ENCODE data around the gene OR4X2. TPM values are rescaled to one million over a fixed set of nuclear protein-coding genes. Genes with fewer than 3 reads are reported as not detected.

The OR4X2 gene, protein sequence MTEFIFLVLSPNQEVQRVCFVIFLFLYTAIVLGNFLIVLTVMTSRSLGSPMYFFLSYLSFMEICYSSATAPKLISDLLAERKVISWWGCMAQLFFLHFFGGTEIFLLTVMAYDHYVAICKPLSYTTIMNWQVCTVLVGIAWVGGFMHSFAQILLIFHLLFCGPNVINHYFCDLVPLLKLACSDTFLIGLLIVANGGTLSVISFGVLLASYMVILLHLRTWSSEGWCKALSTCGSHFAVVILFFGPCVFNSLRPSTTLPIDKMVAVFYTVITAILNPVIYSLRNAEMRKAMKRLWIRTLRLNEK
- total RNA-seq: not detected in 2 replicates

DNA sequence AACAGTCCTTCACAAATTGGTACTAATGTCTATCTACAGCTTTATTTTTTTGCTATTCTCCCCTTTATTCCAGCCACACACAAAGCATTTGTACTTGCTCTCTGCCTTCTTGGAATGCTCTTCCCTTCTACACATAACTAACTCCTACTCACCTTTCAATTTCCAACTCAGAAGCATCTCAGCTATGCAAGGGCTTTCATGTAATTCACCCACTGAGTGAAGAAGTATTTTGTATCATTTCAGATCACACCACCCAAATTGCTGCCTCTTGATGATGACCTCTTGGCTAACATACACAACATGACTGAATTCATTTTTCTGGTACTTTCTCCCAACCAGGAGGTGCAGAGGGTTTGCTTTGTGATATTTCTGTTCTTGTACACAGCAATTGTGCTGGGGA lies at the start of gene OR4X2:
Gene OR4X2 (plus strand): TSS at position 301 of the 400 bp plus-strand sequence. CDS start 0 bp downstream, at position 301.
- Histone ChIP-seq H2AFZ (ENCODE audit: low read length) (no peak within 1 kb of the TSS), H3K27ac (ENCODE audit: low read depth, low read length) (no peak within 1 kb of the TSS), H3K9me3 (ENCODE audit: low read depth, low read length) (no peaks in the 10 kb centered on the region), H3K4me3 (ENCODE audit: insufficient read depth, low read length) (no peak within 1 kb of the TSS), H3K4me1 (ENCODE audit: insufficient read depth, low read length) (no peaks in the 10 kb centered on the region), H3K27me3 (ENCODE audit: insufficient read depth, low read length) (no peaks in the 10 kb centered on the region), H3K4me2 (ENCODE audit: insufficient read depth, low read length) (no peak within 1 kb of the TSS), H4K20me1 (ENCODE audit: insufficient read depth, low read length) (no peaks in the 10 kb centered on the region), H3K79me2 (ENCODE audit: insufficient read depth, low read length) (no peaks in the 10 kb centered on the region), H3K36me3 (ENCODE audit: insufficient read depth, low read length) (no peaks in the 10 kb centered on the region)
- TF ChIP-seq, protein P1, sequence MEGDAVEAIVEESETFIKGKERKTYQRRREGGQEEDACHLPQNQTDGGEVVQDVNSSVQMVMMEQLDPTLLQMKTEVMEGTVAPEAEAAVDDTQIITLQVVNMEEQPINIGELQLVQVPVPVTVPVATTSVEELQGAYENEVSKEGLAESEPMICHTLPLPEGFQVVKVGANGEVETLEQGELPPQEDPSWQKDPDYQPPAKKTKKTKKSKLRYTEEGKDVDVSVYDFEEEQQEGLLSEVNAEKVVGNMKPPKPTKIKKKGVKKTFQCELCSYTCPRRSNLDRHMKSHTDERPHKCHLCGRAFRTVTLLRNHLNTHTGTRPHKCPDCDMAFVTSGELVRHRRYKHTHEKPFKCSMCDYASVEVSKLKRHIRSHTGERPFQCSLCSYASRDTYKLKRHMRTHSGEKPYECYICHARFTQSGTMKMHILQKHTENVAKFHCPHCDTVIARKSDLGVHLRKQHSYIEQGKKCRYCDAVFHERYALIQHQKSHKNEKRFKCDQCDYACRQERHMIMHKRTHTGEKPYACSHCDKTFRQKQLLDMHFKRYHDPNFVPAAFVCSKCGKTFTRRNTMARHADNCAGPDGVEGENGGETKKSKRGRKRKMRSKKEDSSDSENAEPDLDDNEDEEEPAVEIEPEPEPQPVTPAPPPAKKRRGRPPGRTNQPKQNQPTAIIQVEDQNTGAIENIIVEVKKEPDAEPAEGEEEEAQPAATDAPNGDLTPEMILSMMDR (IDR thresholded peaks at IDR 0.05; ENCODE audit: extremely low read depth, low read depth, low read length): no peak
- DNase-seq (ENCODE audit: insufficient read length, low spot score, missing footprints): no peak

DNA sequence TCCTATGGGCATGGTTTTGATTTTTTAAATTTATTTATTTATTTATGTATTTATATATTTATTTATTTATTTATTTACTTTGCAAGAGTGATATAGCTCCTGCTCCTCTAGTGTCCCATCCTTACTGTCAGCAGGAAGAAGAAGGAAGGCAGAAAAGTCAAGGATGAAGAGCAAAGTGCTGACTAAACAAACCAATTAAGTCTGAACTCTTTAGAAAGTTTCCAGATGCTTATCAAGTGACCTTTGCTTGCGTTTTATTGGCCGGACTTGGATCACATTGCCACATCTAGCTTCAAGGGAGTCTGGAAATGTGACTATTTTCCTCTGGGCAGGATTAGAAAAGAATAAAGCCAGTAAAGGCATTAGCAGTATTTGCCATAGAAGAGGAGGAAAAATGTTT lies 37.0 kb upstream of the OR4X2 start:
- H3K36me3 ChIP-seq (ENCODE audit: insufficient read depth, low read length): no peaks in the 10 kb centered on the region
- H3K27ac ChIP-seq (ENCODE audit: low read depth, low read length): no peak overlapping the region
- H3K4me1 ChIP-seq (ENCODE audit: insufficient read depth, low read length): no peaks in the 10 kb centered on the region
- H2AFZ ChIP-seq (ENCODE audit: low read length): no peak overlapping the region
- H3K27me3 ChIP-seq (ENCODE audit: insufficient read depth, low read length): no peaks in the 10 kb centered on the region
- no peaks in the 10 kb centered on the region for H3K79me2 ChIP-seq (ENCODE audit: insufficient read depth, low read length)
- no peaks in the 10 kb centered on the region for H4K20me1 ChIP-seq (ENCODE audit: insufficient read depth, low read length)
- TF ChIP-seq, protein P1 (IDR thresholded peaks at IDR 0.05; ENCODE audit: extremely low read depth, low read depth, low read length): no peak
- no peak for DNase-seq (ENCODE audit: insufficient read length, low spot score, missing footprints)
- H3K4me2 ChIP-seq (ENCODE audit: insufficient read depth, low read length): no peak overlapping the region
- no peak overlapping the region for H3K4me3 ChIP-seq (ENCODE audit: insufficient read depth, low read length)
- H3K9me3 ChIP-seq (ENCODE audit: low read depth, low read length): no peaks in the 10 kb centered on the region

DNA sequence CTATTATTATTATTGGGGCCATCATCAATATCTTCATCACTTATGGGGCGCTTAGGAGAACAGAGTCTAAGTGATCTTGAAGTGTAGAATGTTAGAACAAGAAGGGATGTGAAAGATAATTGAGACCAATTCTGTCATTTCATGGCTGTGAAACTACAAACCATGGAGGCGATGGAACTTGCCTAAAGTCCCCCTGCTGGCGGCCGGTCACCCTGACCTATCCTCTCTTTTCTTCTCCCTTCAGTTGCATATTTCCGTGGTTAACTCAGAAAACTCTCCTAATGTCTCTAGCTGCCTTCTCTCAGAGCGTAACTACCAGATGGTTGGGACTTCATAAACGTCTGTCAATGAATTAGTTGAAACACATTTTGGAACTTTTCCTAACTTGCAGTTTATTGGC lies 34.9 kb upstream of the OR4X2 start:
- Histone ChIP-seq H3K27ac (ENCODE audit: low read depth, low read length) (no peak overlapping the region), H3K79me2 (ENCODE audit: insufficient read depth, low read length) (no peaks in the 10 kb centered on the region), H3K27me3 (ENCODE audit: insufficient read depth, low read length) (no peaks in the 10 kb centered on the region), H3K4me3 (ENCODE audit: insufficient read depth, low read length) (no peak overlapping the region), H3K9me3 (ENCODE audit: low read depth, low read length) (no peaks in the 10 kb centered on the region), H3K36me3 (ENCODE audit: insufficient read depth, low read length) (no peaks in the 10 kb centered on the region), H4K20me1 (ENCODE audit: insufficient read depth, low read length) (no peaks in the 10 kb centered on the region), H2AFZ (ENCODE audit: low read length) (no peak overlapping the region), H3K4me2 (ENCODE audit: insufficient read depth, low read length) (no peak overlapping the region), H3K4me1 (ENCODE audit: insufficient read depth, low read length) (no peaks in the 10 kb centered on the region)
- TF ChIP-seq, protein P1 (IDR thresholded peaks at IDR 0.05; ENCODE audit: extremely low read depth, low read depth, low read length): peak; percentile 55
- no peak for DNase-seq (ENCODE audit: insufficient read length, low spot score, missing footprints)

DNA sequence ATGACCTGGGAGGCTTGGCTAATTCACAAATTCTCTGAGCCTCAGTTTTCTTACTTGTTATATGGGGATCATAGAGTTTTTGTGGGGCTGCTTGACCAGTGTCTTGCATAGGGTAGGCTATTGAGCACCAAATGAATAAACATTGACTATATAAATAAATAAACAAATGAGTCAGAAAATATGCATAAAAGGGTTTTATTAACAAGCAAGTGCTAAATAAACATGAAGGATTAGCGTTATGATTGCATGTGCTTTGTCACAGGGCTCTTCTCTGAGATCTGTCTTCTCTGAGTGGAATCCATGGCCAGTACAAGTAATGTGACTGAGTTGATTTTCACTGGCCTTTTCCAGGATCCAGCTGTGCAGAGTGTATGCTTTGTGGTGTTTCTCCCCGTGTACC lies 28.4 kb upstream of the OR4X2 start, which contains the start of gene OR4B1:
Gene OR4B1 (plus strand): TSS at position 301 of the 400 bp plus-strand sequence. CDS start 0 bp downstream, at position 301.
- H3K27me3 ChIP-seq (ENCODE audit: insufficient read depth, low read length): no peaks in the 10 kb centered on the region
- no peaks in the 10 kb centered on the region for H3K4me1 ChIP-seq (ENCODE audit: insufficient read depth, low read length)
- TF ChIP-seq, protein P1 (IDR thresholded peaks at IDR 0.05; ENCODE audit: extremely low read depth, low read depth, low read length): no peak
- H2AFZ ChIP-seq (ENCODE audit: low read length): no peak within 1 kb of the TSS
- no peak within 1 kb of the TSS for H3K4me3 ChIP-seq (ENCODE audit: insufficient read depth, low read length)
- H3K9me3 ChIP-seq (ENCODE audit: low read depth, low read length): no peaks in the 10 kb centered on the region
- no peaks in the 10 kb centered on the region for H4K20me1 ChIP-seq (ENCODE audit: insufficient read depth, low read length)
- H3K36me3 ChIP-seq (ENCODE audit: insufficient read depth, low read length): no peaks in the 10 kb centered on the region
- H3K4me2 ChIP-seq (ENCODE audit: insufficient read depth, low read length): no peak within 1 kb of the TSS
- no peak within 1 kb of the TSS for H3K27ac ChIP-seq (ENCODE audit: low read depth, low read length)
- DNase-seq (ENCODE audit: insufficient read length, low spot score, missing footprints): no peak
- H3K79me2 ChIP-seq (ENCODE audit: insufficient read depth, low read length): no peaks in the 10 kb centered on the region

Data from osteoblast (primary cell).